Measurements from ENCODE around the gene RHEB.

The RHEB gene

GRCh38 chr7:151468217-151469018, 51.3 kb downstream of the RHEB start:
- no peak for DNase-seq

GRCh38 chr7:151465169-151465568, 54.5 kb downstream of the RHEB start:
- no peak for DNase-seq

GRCh38 chr7:151462306-151462779, 57.4 kb downstream of the RHEB start:
- no peak for DNase-seq

GRCh38 chr7:151461942-151462230, 57.8 kb downstream of the RHEB start:
- DNase-seq: no peak

GRCh38 chr7:151461096-151461941, 58.4 kb downstream of the RHEB start:
- DNase-seq: no peak

GRCh38 chr7:151460474-151460855, 59.2 kb downstream of the RHEB start:
- DNase-seq: no peak

GRCh38 chr7:151459726-151460473, 59.8 kb downstream of the RHEB start:
- DNase-seq: no peak

- DNase-seq: no peak
Observed at GRCh38 chr7:151457534-151457933, 62.2 kb downstream of the RHEB start.

- no peak for DNase-seq
Observed at GRCh38 chr7:151456782-151457181, 62.9 kb downstream of the RHEB start.

- DNase-seq: no peak
Observed at GRCh38 chr7:151456276-151456675, 63.4 kb downstream of the RHEB start.

- no peak for DNase-seq
Observed at GRCh38 chr7:151455690-151456089, 64.0 kb downstream of the RHEB start.

GRCh38 chr7:151454932-151455530, 64.7 kb downstream of the RHEB start:
- DNase-seq: no peak

GRCh38 chr7:151454305-151454704, 65.4 kb downstream of the RHEB start:
- DNase-seq: no peak

- no peak for DNase-seq
Observed at GRCh38 chr7:151453326-151453791, 66.3 kb downstream of the RHEB start.

GRCh38 chr7:151452680-151453325, 66.9 kb downstream of the RHEB start:
- DNase-seq: no peak

- DNase-seq: no peak
Observed at GRCh38 chr7:151451626-151452571, 67.8 kb downstream of the RHEB start.

GRCh38 chr7:151451156-151451555, 68.5 kb downstream of the RHEB start:
- DNase-seq: no peak

GRCh38 chr7:151449990-151450389, 69.7 kb downstream of the RHEB start:
- DNase-seq: no peak

GRCh38 chr7:151448261-151449252, 71.1 kb downstream of the RHEB start:
- DNase-seq: no peak

GRCh38 chr7:151447901-151448260, 71.8 kb downstream of the RHEB start:
- no peak for DNase-seq
